ENCODE data around the gene NRXN3. TPM values are rescaled to one million over a fixed set of nuclear protein-coding genes. Genes with fewer than 3 reads are reported as not detected.

The NRXN3 gene
- polyA plus RNA-seq, 1 donor from 2014 or later: 110 TPM

DNA sequence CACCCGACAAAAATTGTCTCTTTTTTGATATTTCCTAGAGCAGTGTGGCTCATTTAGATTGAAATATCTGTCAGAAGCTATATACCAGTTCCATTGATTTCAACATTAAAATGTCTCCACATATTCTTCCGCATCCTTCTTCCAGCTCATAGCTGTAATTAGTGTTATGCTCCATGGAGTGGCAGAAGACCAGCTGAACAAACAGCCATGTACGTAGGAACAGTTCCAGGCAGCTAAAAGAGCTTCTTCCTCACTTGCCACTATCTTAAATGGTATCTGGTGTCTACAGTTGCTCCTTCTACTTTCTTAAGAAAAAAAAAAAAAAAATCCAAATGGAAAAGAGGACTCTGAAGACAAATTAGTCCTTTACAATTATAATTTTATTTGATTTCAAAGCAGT lies 1193.1 kb downstream of the NRXN3 start:
- H3K4me3 ChIP-seq (ENCODE audit: low read length): no peak overlapping the region
- no peaks in the 10 kb centered on the region for H3K9me3 ChIP-seq (ENCODE audit: low read length)
- H3K27ac ChIP-seq (ENCODE audit: low read length): no peak overlapping the region
- H3K36me3 ChIP-seq (ENCODE audit: insufficient read depth, low read length): no peaks in the 10 kb centered on the region
- H2AFZ ChIP-seq (ENCODE audit: low read depth, low read length): no peak overlapping the region
- no peaks in the 10 kb centered on the region for H3K27me3 ChIP-seq (ENCODE audit: insufficient read depth, low read depth, low read length)
- TF ChIP-seq, protein P1, sequence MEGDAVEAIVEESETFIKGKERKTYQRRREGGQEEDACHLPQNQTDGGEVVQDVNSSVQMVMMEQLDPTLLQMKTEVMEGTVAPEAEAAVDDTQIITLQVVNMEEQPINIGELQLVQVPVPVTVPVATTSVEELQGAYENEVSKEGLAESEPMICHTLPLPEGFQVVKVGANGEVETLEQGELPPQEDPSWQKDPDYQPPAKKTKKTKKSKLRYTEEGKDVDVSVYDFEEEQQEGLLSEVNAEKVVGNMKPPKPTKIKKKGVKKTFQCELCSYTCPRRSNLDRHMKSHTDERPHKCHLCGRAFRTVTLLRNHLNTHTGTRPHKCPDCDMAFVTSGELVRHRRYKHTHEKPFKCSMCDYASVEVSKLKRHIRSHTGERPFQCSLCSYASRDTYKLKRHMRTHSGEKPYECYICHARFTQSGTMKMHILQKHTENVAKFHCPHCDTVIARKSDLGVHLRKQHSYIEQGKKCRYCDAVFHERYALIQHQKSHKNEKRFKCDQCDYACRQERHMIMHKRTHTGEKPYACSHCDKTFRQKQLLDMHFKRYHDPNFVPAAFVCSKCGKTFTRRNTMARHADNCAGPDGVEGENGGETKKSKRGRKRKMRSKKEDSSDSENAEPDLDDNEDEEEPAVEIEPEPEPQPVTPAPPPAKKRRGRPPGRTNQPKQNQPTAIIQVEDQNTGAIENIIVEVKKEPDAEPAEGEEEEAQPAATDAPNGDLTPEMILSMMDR (IDR thresholded peaks at IDR 0.05; ENCODE audit: poor library complexity, severe bottlenecking): no peak
- TF ChIP-seq RAD21 (conservative IDR thresholded peaks at IDR 0.05) (no peak), EP300 (conservative IDR thresholded peaks at IDR 0.05; ENCODE audit: poor library complexity, severe bottlenecking) (no peak), MXI1 (conservative IDR thresholded peaks at IDR 0.05; ENCODE audit: poor library complexity, severe bottlenecking) (no peak), EZH2 (IDR thresholded peaks at IDR 0.05; ENCODE audit: borderline replicate concordance, insufficient read depth, low read length, poor library complexity, severe bottlenecking) (no peak), TAF1 (IDR thresholded peaks at IDR 0.05; ENCODE audit: low read depth) (no peak), POLR2AphosphoS5 (IDR thresholded peaks at IDR 0.05) (no peak), SMC3 (conservative IDR thresholded peaks at IDR 0.05; ENCODE audit: poor library complexity) (no peak)
- TF ChIP-seq, protein P2, sequence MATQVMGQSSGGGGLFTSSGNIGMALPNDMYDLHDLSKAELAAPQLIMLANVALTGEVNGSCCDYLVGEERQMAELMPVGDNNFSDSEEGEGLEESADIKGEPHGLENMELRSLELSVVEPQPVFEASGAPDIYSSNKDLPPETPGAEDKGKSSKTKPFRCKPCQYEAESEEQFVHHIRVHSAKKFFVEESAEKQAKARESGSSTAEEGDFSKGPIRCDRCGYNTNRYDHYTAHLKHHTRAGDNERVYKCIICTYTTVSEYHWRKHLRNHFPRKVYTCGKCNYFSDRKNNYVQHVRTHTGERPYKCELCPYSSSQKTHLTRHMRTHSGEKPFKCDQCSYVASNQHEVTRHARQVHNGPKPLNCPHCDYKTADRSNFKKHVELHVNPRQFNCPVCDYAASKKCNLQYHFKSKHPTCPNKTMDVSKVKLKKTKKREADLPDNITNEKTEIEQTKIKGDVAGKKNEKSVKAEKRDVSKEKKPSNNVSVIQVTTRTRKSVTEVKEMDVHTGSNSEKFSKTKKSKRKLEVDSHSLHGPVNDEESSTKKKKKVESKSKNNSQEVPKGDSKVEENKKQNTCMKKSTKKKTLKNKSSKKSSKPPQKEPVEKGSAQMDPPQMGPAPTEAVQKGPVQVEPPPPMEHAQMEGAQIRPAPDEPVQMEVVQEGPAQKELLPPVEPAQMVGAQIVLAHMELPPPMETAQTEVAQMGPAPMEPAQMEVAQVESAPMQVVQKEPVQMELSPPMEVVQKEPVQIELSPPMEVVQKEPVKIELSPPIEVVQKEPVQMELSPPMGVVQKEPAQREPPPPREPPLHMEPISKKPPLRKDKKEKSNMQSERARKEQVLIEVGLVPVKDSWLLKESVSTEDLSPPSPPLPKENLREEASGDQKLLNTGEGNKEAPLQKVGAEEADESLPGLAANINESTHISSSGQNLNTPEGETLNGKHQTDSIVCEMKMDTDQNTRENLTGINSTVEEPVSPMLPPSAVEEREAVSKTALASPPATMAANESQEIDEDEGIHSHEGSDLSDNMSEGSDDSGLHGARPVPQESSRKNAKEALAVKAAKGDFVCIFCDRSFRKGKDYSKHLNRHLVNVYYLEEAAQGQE (IDR thresholded peaks at IDR 0.05; ENCODE audit: borderline replicate concordance): no peak
- peaks cover 16% of the 10 kb centered on the region for H3K79me2 ChIP-seq (replicated peaks; ENCODE audit: insufficient read depth, low read length)
- no peak overlapping the region for H3K4me2 ChIP-seq (ENCODE audit: low read length)
- H3K9me2 ChIP-seq (ENCODE audit: insufficient read depth, low read length): no peaks in the 10 kb centered on the region
- H4K20me1 ChIP-seq (ENCODE audit: insufficient read depth): no peaks in the 10 kb centered on the region
- H3F3A ChIP-seq (ENCODE audit: insufficient read depth, low read length, poor library complexity, severe bottlenecking): no peaks in the 10 kb centered on the region
- H3K9ac ChIP-seq (ENCODE audit: low read length): no peak overlapping the region

DNA sequence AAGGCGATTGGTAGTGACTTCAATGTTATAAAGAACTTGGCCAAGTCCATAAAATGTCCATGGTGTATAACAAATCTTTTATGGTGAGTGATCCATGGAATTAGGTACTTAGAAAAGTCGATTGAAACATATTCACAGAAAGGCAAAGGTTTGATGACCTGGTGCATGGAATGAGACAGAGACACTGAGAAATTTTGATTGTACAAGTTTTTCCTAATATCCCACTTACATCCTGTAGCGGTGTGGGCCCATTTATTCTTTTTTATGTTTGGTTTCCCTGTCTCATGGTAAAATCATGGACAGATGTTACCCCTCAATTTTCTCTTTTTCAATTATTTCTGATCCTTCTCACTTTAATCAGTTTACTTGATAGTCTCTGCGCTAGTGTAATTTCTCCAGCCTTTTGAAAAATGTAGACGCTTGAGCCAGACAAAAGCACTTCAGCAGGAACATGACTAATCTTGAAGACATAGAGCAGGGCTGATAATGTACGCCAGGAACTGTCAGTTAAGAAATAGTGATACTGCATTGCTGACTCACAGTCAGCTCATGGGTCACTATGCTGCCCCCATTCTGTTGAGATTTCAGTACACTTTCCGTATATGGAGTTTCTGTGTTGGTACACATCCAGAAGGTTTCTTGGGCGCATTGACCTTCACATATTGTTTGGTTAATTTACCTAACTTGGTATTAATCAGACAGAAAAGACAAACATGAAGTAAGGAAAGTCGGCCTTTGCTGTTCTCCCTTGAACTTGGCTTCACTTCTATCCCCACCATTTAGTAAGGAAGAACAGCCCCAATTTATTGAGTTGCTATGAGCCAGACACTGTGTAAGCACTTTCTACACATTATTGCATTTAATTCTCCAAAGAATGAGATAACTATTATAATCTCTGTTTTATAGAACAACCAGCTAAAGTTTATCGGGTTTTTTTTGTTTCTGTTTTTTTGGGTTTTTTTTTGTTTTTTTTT lies 1199.5 kb downstream of the NRXN3 start:
- H2AFZ ChIP-seq (ENCODE audit: low read depth, low read length): no peak overlapping the region
- TF ChIP-seq, protein P2 (IDR thresholded peaks at IDR 0.05; ENCODE audit: borderline replicate concordance): no peak
- TF ChIP-seq, protein P1 (IDR thresholded peaks at IDR 0.05; ENCODE audit: poor library complexity, severe bottlenecking): no peak
- TF ChIP-seq RAD21 (conservative IDR thresholded peaks at IDR 0.05) (no peak), EZH2 (IDR thresholded peaks at IDR 0.05; ENCODE audit: borderline replicate concordance, insufficient read depth, low read length, poor library complexity, severe bottlenecking) (no peak), MXI1 (conservative IDR thresholded peaks at IDR 0.05; ENCODE audit: poor library complexity, severe bottlenecking) (no peak), TAF1 (IDR thresholded peaks at IDR 0.05; ENCODE audit: low read depth) (no peak), POLR2AphosphoS5 (IDR thresholded peaks at IDR 0.05) (no peak), EP300 (conservative IDR thresholded peaks at IDR 0.05; ENCODE audit: poor library complexity, severe bottlenecking) (no peak), SMC3 (conservative IDR thresholded peaks at IDR 0.05; ENCODE audit: poor library complexity) (no peak)

More for the DNA sequence above, 1199.5 kb downstream of the NRXN3 start:
- Histone ChIP-seq H3K27ac (ENCODE audit: low read length) (no peak overlapping the region), H3K79me2 (replicated peaks; ENCODE audit: insufficient read depth, low read length) (peaks cover 6% of the 10 kb centered on the region), H3K36me3 (ENCODE audit: insufficient read depth, low read length) (no peaks in the 10 kb centered on the region), H3K4me3 (ENCODE audit: low read length) (no peak overlapping the region), H4K20me1 (ENCODE audit: insufficient read depth) (no peaks in the 10 kb centered on the region), H3K9me2 (ENCODE audit: insufficient read depth, low read length) (no peaks in the 10 kb centered on the region), H3K4me2 (ENCODE audit: low read length) (no peak overlapping the region), H3K9me3 (ENCODE audit: low read length) (no peaks in the 10 kb centered on the region), H3K27me3 (ENCODE audit: insufficient read depth, low read depth, low read length) (no peaks in the 10 kb centered on the region), H3F3A (ENCODE audit: insufficient read depth, low read length, poor library complexity, severe bottlenecking) (no peaks in the 10 kb centered on the region), H3K9ac (ENCODE audit: low read length) (no peak overlapping the region)
